IMR-90 (cell line): Measurements from ENCODE around the gene CELA2B. TPM values are rescaled to one million over a fixed set of nuclear protein-coding genes. Genes with fewer than 3 reads are reported as not detected.

Source experiments
- ATAC-seq: fragments of 200-7000 bp; cut with Tn5 transposase; 2 replicates; pipeline ENCODE4 v1.9.1; 2020; ENCODE audit warnings: low read depth, mild to moderate bottlenecking, moderate library complexity
- BruUV-seq: library from RNA; stranded (reverse); fragments of 400-500 nt; replicated peaks from 2 replicates; lab custom pipeline; 2021; lab: Mats Ljungman, UMichigan
- CTCF ChIA-PET: fragments of 300-600 bp; formaldehyde crosslinking; extraction: SDS; loops from one replicate; lab custom pipeline; 2021; ENCODE audit warnings: antibody characterized with exemption; lab: Yijun Ruan, JAX
- POLR2A ChIA-PET: fragments of 300-600 bp; sonication (Branson Sonifier 250); formaldehyde crosslinking; loops from one replicate; lab custom pipeline; 2022; ENCODE audit warnings: antibody characterized with exemption; ENCODE audit not compliant: unreplicated experiment; lab: Charles Lee
- DNase-seq: peaks from one replicate; pipeline ENCODE4 v3.0.0; 2013
- H2AFZ ChIP-seq: replicated peaks from 2 replicates; pipeline ENCODE3; 2013; ENCODE audit warnings: low read length, mild to moderate bottlenecking; ENCODE audit not compliant: poor library complexity
- H2AK5ac ChIP-seq: 2 replicates; pipeline ENCODE4 v1.6.1; 2013; ENCODE audit warnings: low read depth, low read length, inconsistent platforms
- H2AK9ac ChIP-seq: replicated peaks from 2 replicates; pipeline ENCODE3; 2013; ENCODE audit warnings: mild to moderate bottlenecking, low read depth, low read length, moderate library complexity; ENCODE audit not compliant: poor library complexity
- H2BK120ac ChIP-seq: 2 replicates; pipeline ENCODE4 v1.6.1; 2013; ENCODE audit warnings: low read depth, low read length, inconsistent platforms
- H2BK15ac ChIP-seq: 3 replicates; pipeline ENCODE4 v1.6.1; 2013; ENCODE audit warnings: low read depth, low read length, inconsistent platforms
- H2BK20ac ChIP-seq: 2 replicates; pipeline ENCODE4 v1.6.1; 2013; ENCODE audit warnings: low read depth, mild to moderate bottlenecking, inconsistent platforms, low read length, moderate library complexity
- H2BK5ac ChIP-seq: 2 replicates; pipeline ENCODE4 v1.6.1; 2013; ENCODE audit warnings: mild to moderate bottlenecking, low read depth, low read length, inconsistent platforms; ENCODE audit not compliant: poor library complexity, severe bottlenecking
- H3K14ac ChIP-seq: replicated peaks from 2 replicates; pipeline ENCODE4 v1.6.1; 2013; ENCODE audit warnings: low read depth, low read length, inconsistent platforms
- H3K18ac ChIP-seq: 2 replicates; pipeline ENCODE4 v1.6.1; 2013; ENCODE audit warnings: low read depth, low read length, control low read depth
- H3K23ac ChIP-seq: 2 replicates; pipeline ENCODE4 v1.6.1; 2013; ENCODE audit warnings: low read depth, low read length, inconsistent platforms
- H3K27ac ChIP-seq: 2 replicates; pipeline ENCODE4 v1.5.1; 2013; ENCODE audit warnings: mild to moderate bottlenecking, control low read depth, low read length; ENCODE audit not compliant: insufficient read depth
- H3K27me3 ChIP-seq: 2 replicates; pipeline ENCODE4 v1.6.1; 2013; ENCODE audit warnings: low read length; ENCODE audit not compliant: control insufficient read depth, insufficient read depth
- H3K36me3 ChIP-seq: 2 replicates; pipeline ENCODE4 v1.6.1; 2013; ENCODE audit warnings: low read length, mixed read lengths; ENCODE audit not compliant: control insufficient read depth, insufficient read depth
- H3K4ac ChIP-seq: 2 replicates; pipeline ENCODE4 v1.6.1; 2013; ENCODE audit warnings: low read depth, low read length, inconsistent platforms
- H3K4me1 ChIP-seq: 2 replicates; pipeline ENCODE4 v1.6.1; 2013; ENCODE audit warnings: low read length, mixed read lengths; ENCODE audit not compliant: control insufficient read depth, insufficient read depth
- H3K4me2 ChIP-seq: 2 replicates; pipeline ENCODE4 v1.6.1; 2013; ENCODE audit warnings: low read depth, mild to moderate bottlenecking, control low read depth, low read length, moderate library complexity
- H3K4me3 ChIP-seq: 2 replicates; pipeline ENCODE4 v1.5.1; 2013; ENCODE audit warnings: low read depth, mild to moderate bottlenecking, control low read depth, low read length, moderate library complexity; ENCODE audit not compliant: insufficient read depth
- H3K56ac ChIP-seq: 2 replicates; pipeline ENCODE4 v1.6.1; 2013; ENCODE audit warnings: low read length, inconsistent platforms; ENCODE audit not compliant: insufficient read depth; ENCODE audit errors: extremely low read depth
- H3K79me1 ChIP-seq, 2 experiments: 2 replicates each; pipeline ENCODE4 v1.6.1; 2013; ENCODE audit warnings: low read length in 2 of 2, inconsistent platforms in 1 of 2, low read depth in 1 of 2
- H3K9ac ChIP-seq: 2 replicates; pipeline ENCODE4 v1.6.1; 2013; ENCODE audit warnings: low read depth, low read length, control low read depth
- H3K9me1 ChIP-seq: 2 replicates; pipeline ENCODE4 v1.6.1; 2013; ENCODE audit warnings: low read length, inconsistent platforms; ENCODE audit not compliant: insufficient read depth
- H3K9me3 ChIP-seq: 2 replicates; pipeline ENCODE4 v1.6.1; 2013; ENCODE audit warnings: low read length; ENCODE audit not compliant: control insufficient read depth, insufficient read depth
- H4K20me1 ChIP-seq: 2 replicates; pipeline ENCODE4 v1.6.1; 2013; ENCODE audit warnings: low read length, inconsistent platforms; ENCODE audit not compliant: insufficient read depth
- H4K5ac ChIP-seq: 2 replicates; pipeline ENCODE4 v1.6.1; 2013; ENCODE audit warnings: mild to moderate bottlenecking, low read depth, low read length, control low read depth
- H4K8ac ChIP-seq, 2 experiments: 2 replicates each; pipeline ENCODE4 v1.6.1; 2013; ENCODE audit warnings: low read depth in 2 of 2, low read length in 2 of 2, control low read depth in 1 of 2, inconsistent platforms in 1 of 2
- H4K91ac ChIP-seq: 2 replicates; pipeline ENCODE4 v1.6.1; 2013; ENCODE audit warnings: low read depth, low read length, inconsistent platforms; ENCODE audit not compliant: insufficient read depth
- CEBPB ChIP-seq: IDR thresholded peaks from 2 replicates; pipeline ENCODE4 v1.6.1; 2012; ENCODE audit warnings: low read depth, low read length, improper control_type of control experiment
- MAFK ChIP-seq: IDR thresholded peaks from 2 replicates; pipeline ENCODE4 v1.6.1; 2012; ENCODE audit warnings: low read depth, low read length, improper control_type of control experiment
- RAD21 ChIP-seq: IDR thresholded peaks from 2 replicates; pipeline ENCODE4 v1.6.1; 2012; ENCODE audit warnings: low read length, improper control_type of control experiment
- RCOR1 ChIP-seq: IDR thresholded peaks from 2 replicates; pipeline ENCODE4 v1.6.1; 2012; ENCODE audit warnings: mild to moderate bottlenecking, low read length, improper control_type of control experiment; ENCODE audit not compliant: insufficient replicate concordance
- WGBS, 2 experiments: methylation state at CpG; one replicate each; pipeline versions ENCODE4 v1.1.5 to v1.1.7; 2013; ENCODE audit warnings: missing lambda C conversion rate in 2 of 2; ENCODE audit not compliant: insufficient read length in 1 of 2; ENCODE audit errors: extremely low coverage in 2 of 2; 5-methylcytosine and 5-hydroxymethylcytosine counted together
- dilution Hi-C: fragments of 300-500 bp; cut with HindIII; formaldehyde crosslinking; loops from one replicate; pipeline ENCODE4 v1.14.3; 2018; ENCODE audit warnings: low sequenced_read_pairs; ENCODE audit not compliant: unreplicated experiment
- in situ Hi-C: fragments of 300-500 bp; cut with MboI; formaldehyde crosslinking; loops from 3 replicates; pipeline ENCODE4 v1.14.3; 2019; ENCODE audit warnings: low sequenced_read_pairs, inconsistent platforms, mixed read lengths
- intact Hi-C: fragments of 100-400 bp; cut with micrococcal nuclease; formaldehyde crosslinking; loops from 2 replicates; pipeline ENCODE4 v1.10.0; 2022
- polyA plus RNA-seq, 3 experiments: library from polyadenylated mRNA; depleted of rRNA; stranded (reverse); fragments of >200 nt; gene quantifications; 2 replicates each; pipeline ENCODE4 v1.2.3, GENCODE V29; 2012; ENCODE audit warnings: low replicate concordance in 1 of 3
- total RNA-seq: library from RNA; depleted of rRNA; stranded (reverse); fragments of >200 nt; gene quantifications from 2 replicates; pipeline ENCODE4 v1.2.3, GENCODE V29; 2012
- TF ChIP-seq, protein P1 (sequence below): conservative IDR thresholded peaks from 2 replicates; pipeline ENCODE4 v1.5.1; 2012; ENCODE audit warnings: mild to moderate bottlenecking, low read depth, low read length, improper control_type of control experiment
- TF ChIP-seq, protein P2 (sequence below): fragments of 150-350 bp; IDR thresholded peaks from 2 replicates; pipeline ENCODE4 v1.6.1; 2017; ENCODE audit warnings: mild to moderate bottlenecking, antibody characterized with exemption, low read length, low read depth

Gene CELA2B
- total and polyA plus RNA-seq, 2 of the 4 experiments (the other 2 are of a cell fraction): not detected

DNA sequence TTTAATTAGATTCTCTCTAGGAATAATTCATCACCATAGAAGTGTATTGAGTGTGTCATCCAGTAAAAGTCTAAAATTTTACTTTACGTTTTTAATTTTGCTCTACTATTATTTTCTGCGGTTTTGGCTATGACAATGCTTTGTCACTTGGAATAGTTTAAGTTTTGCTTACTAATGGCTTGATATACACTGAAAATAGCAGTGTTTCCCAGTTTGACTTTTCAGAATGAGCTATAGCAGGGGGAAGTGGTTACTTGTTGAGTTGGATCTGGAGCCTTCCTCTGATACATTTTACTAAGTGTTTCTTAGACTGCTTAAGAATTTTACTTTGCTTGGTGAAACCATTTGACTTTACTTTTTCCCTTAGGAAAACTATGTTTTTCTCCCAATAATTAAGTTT lies 55.8 kb downstream of the CELA2B start:
- Histone ChIP-seq H3K4me3 (no peak overlapping the region), H3K36me3 (peaks cover 17% of the 10 kb centered on the region), H3K27ac (no peak overlapping the region), H2AK5ac (no peak overlapping the region), H2BK120ac (no peak overlapping the region), H4K8ac (no peak overlapping the region), H3K18ac (no peak overlapping the region), H2BK15ac (no peak overlapping the region), H3K14ac (no peak overlapping the region), H3K23ac (no peak overlapping the region), H2BK20ac (no peak overlapping the region), H2AK9ac (no peak overlapping the region), H4K91ac (no peak overlapping the region), H3K4me2 (no peak overlapping the region), H3K9me1 (no peaks in the 10 kb centered on the region), H3K27me3 (no peaks in the 10 kb centered on the region), H2BK5ac (no peak overlapping the region), H3K4me1 (no peaks in the 10 kb centered on the region), H4K20me1 (no peaks in the 10 kb centered on the region), H4K5ac (no peak overlapping the region), H3K56ac (no peak overlapping the region), H3K9me3 (no peaks in the 10 kb centered on the region), H3K79me1 (peaks cover 24% of the 10 kb centered on the region in 2 experiments), H3K4ac (no peak overlapping the region), H2AFZ (no peak overlapping the region), H3K9ac (no peak overlapping the region)
- WGBS, 2 experiments: no CpG with 5 or more reads among the region's 2 CpGs
- intact Hi-C loops (no loop called here), in situ Hi-C loops (no loop called here), dilution Hi-C loops (no loop called here)
- ATAC-seq (no peak), DNase-seq (no peak)
- CTCF ChIA-PET: no interaction called here
- BruUV-seq: no TSS peak
- TF ChIP-seq RAD21: no peak
- TF ChIP-seq, protein P1, sequence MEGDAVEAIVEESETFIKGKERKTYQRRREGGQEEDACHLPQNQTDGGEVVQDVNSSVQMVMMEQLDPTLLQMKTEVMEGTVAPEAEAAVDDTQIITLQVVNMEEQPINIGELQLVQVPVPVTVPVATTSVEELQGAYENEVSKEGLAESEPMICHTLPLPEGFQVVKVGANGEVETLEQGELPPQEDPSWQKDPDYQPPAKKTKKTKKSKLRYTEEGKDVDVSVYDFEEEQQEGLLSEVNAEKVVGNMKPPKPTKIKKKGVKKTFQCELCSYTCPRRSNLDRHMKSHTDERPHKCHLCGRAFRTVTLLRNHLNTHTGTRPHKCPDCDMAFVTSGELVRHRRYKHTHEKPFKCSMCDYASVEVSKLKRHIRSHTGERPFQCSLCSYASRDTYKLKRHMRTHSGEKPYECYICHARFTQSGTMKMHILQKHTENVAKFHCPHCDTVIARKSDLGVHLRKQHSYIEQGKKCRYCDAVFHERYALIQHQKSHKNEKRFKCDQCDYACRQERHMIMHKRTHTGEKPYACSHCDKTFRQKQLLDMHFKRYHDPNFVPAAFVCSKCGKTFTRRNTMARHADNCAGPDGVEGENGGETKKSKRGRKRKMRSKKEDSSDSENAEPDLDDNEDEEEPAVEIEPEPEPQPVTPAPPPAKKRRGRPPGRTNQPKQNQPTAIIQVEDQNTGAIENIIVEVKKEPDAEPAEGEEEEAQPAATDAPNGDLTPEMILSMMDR: no peak
- no peak for TF ChIP-seq CEBPB
- TF ChIP-seq RCOR1: no peak
- TF ChIP-seq, protein P2, sequence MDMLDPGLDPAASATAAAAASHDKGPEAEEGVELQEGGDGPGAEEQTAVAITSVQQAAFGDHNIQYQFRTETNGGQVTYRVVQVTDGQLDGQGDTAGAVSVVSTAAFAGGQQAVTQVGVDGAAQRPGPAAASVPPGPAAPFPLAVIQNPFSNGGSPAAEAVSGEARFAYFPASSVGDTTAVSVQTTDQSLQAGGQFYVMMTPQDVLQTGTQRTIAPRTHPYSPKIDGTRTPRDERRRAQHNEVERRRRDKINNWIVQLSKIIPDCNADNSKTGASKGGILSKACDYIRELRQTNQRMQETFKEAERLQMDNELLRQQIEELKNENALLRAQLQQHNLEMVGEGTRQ: no peak
- TF ChIP-seq MAFK: no peak
- POLR2A ChIA-PET: no interaction called here
